CD4-positive, alpha-beta T cell (primary cell): ENCODE data around the gene NUDT3. TPM values are rescaled to one million over a fixed set of nuclear protein-coding genes. Genes with fewer than 3 reads are reported as not detected.
"Not testable (repeated sequence)": the region's sequence is repeated elsewhere in the genome, so short reads cannot be mapped to it uniquely, and the experiment has no call there.

Source experiments
- ATAC-seq: fragments of 200-7000 bp; cut with Tn5 transposase; one replicate; pipeline ENCODE4 v1.10.0; 2022; ENCODE audit warnings: mild to moderate bottlenecking; ENCODE audit not compliant: poor library complexity
- CTCF ChIA-PET: fragments of 350-600 bp; sonication (Branson Sonifier 250); formaldehyde crosslinking; loops from one replicate; lab custom pipeline; 2021; ENCODE audit warnings: antibody characterized with exemption, inconsistent platforms; lab: Charles Lee
- POLR2A ChIA-PET: fragments of 350-600 bp; sonication (Branson Sonifier 250); formaldehyde crosslinking; loops from one replicate; lab custom pipeline; 2021; ENCODE audit warnings: antibody characterized with exemption, inconsistent platforms; lab: Charles Lee
- DNase-seq, 14 experiments: peaks; one replicate each; pipeline ENCODE4 v3.0.0-alpha.2; 2013 to 2020; ENCODE audit warnings: mixed read lengths in 2 of 14
- H3K27ac ChIP-seq, 2 donors: one replicate each; pipeline versions ENCODE4 v1.5.1 to v1.7.0; 2013; ENCODE audit warnings: low read length in 2 of 2, low read depth in 1 of 2, mild to moderate bottlenecking in 1 of 2
- H3K27me3 ChIP-seq, 2 experiments: 1 replicate in 1 of 2; 2 replicates in 1 of 2; pipeline versions ENCODE4 v1.6.1 to v1.7.0; 2013; ENCODE audit warnings: low read length in 2 of 2, control low read depth in 1 of 2, mild to moderate bottlenecking in 1 of 2, moderate library complexity in 1 of 2; ENCODE audit not compliant: insufficient read depth in 2 of 2, control insufficient read depth in 1 of 2
- H3K36me3 ChIP-seq: one replicate; pipeline ENCODE4 v1.6.1; 2013; ENCODE audit warnings: low read length, control low read depth; ENCODE audit not compliant: insufficient read depth
- H3K4me1 ChIP-seq: one replicate; pipeline ENCODE4 v1.6.1; 2013; ENCODE audit warnings: low read length, control low read depth; ENCODE audit not compliant: insufficient read depth
- H3K4me3 ChIP-seq: one replicate; pipeline ENCODE4 v1.5.1; 2013; ENCODE audit warnings: mild to moderate bottlenecking, low read length, moderate library complexity
- H3K9me3 ChIP-seq, 2 experiments: 1 replicate in 1 of 2; 2 replicates in 1 of 2; pipeline versions ENCODE4 v1.6.1 to v1.7.0; 2013; ENCODE audit warnings: low read length in 2 of 2, mild to moderate bottlenecking in 2 of 2, control low read depth in 1 of 2, moderate library complexity in 1 of 2; ENCODE audit not compliant: control insufficient read depth in 1 of 2, insufficient read depth in 1 of 2
- H3K27ac Mint-ChIP-seq: one replicate; pipeline ENCODE4 v1.8.0; 2020; ENCODE audit warnings: mixed read lengths
- H3K27me3 Mint-ChIP-seq: one replicate; pipeline ENCODE4 v1.8.0; 2021; ENCODE audit warnings: mixed read lengths
- H3K36me3 Mint-ChIP-seq: one replicate; pipeline ENCODE4 v1.8.0; 2021; ENCODE audit warnings: low read depth, mixed read lengths
- H3K4me1 Mint-ChIP-seq: one replicate; pipeline ENCODE4 v1.8.0; 2021; ENCODE audit warnings: low read depth, mixed read lengths
- H3K4me3 Mint-ChIP-seq: one replicate; pipeline ENCODE4 v1.8.0; 2020; ENCODE audit warnings: mild to moderate bottlenecking, mixed read lengths
- H3K9me3 Mint-ChIP-seq: one replicate; pipeline ENCODE4 v1.8.0; 2020; ENCODE audit warnings: mixed read lengths
- intact Hi-C, 2 experiments: fragments of 100-400 bp; cut with DNase I in 1 of 2; cut with micrococcal nuclease in 1 of 2; formaldehyde crosslinking; loops; one replicate each; pipeline versions ENCODE4 v1.15.1 to v1.9.0; 2023 to 2025; cut with DNase I, micrococcal nuclease
- total RNA-seq, 174 experiments: library from RNA in 2 of 174; stranded (reverse) in 2 of 174; gene quantifications; one replicate each; pipeline ENCODE4 v1.2.3 and lab custom pipeline; 2021 to 2026
- TF ChIP-seq, protein P1 (sequence below): fragments of 200-600 bp; IDR thresholded peaks from one replicate; pipeline ENCODE4 v1.8.0; 2022; ENCODE audit warnings: antibody characterized with exemption, mild to moderate bottlenecking

NUDT3 gene
- total RNA-seq, 2 experiments from 2014 or later: 14.8 to 15.0 TPM

DNA sequence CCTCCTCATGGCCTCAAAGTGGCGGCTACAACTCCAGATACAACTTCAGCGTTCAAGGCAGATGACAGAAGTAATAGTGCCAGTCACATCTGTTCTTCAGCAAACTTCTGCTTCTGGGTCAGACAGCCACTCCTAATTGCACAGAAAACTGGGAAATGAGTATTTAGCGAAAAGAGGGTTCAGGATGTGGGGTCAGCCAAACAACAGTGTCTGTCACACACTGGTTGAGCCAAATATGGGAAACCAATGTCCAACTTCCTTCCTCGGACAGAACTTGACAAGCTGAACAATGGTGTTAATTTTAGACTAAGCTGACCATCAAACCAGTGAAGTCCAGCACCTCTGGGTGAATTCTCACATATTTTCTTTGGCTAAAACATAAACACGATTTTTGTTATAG is 22.1 kb downstream of the NUDT3 start:
- intact Hi-C loops: no loop called here
- Mint-ChIP-seq H3K27me3 (no peaks in the 10 kb centered on the region), H3K9me3 (no peaks in the 10 kb centered on the region), H3K27ac (no peak overlapping the region), H3K4me1 (peaks cover 39% of the 10 kb centered on the region), H3K36me3 (peaks cover 14% of the 10 kb centered on the region), H3K4me3 (no peak overlapping the region)
- POLR2A ChIA-PET: no interaction called here
- Histone ChIP-seq H3K9me3 (no peaks in the 10 kb centered on the region), H3K27ac (no peak overlapping the region), H3K27me3 (no peaks in the 10 kb centered on the region), H3K4me3 (no peak overlapping the region), H3K4me1 (peaks cover 6% of the 10 kb centered on the region), H3K36me3 (no peaks in the 10 kb centered on the region)
- CTCF ChIA-PET: no interaction called here
- no peak for DNase-seq
- TF ChIP-seq, protein P1, sequence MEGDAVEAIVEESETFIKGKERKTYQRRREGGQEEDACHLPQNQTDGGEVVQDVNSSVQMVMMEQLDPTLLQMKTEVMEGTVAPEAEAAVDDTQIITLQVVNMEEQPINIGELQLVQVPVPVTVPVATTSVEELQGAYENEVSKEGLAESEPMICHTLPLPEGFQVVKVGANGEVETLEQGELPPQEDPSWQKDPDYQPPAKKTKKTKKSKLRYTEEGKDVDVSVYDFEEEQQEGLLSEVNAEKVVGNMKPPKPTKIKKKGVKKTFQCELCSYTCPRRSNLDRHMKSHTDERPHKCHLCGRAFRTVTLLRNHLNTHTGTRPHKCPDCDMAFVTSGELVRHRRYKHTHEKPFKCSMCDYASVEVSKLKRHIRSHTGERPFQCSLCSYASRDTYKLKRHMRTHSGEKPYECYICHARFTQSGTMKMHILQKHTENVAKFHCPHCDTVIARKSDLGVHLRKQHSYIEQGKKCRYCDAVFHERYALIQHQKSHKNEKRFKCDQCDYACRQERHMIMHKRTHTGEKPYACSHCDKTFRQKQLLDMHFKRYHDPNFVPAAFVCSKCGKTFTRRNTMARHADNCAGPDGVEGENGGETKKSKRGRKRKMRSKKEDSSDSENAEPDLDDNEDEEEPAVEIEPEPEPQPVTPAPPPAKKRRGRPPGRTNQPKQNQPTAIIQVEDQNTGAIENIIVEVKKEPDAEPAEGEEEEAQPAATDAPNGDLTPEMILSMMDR: no peak
- no peak for ATAC-seq

DNA sequence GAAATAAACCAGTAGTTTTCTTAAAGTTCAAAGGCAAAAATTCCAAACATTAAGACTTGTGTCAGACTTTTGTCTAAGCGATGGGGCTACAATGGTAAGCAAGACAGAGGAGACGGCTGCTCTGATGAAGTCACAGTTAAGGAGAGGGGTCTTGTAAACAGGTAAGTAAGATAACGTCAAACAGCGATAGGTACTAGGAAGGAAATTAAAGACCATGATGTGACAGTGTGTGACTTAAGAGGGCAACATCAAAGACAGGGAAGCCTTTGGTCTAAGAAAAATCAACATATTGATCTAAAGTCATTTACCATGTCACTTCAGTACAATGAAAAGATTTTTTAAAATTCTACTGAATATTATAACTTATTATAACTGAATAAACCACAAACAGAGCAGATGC is 23.1 kb downstream of the NUDT3 start:
- ChIA-PET CTCF (no interaction called here), POLR2A (no interaction called here)
- TF ChIP-seq, protein P1: no peak
- Histone ChIP-seq H3K27me3 (no peaks in the 10 kb centered on the region), H3K4me1 (peaks cover 6% of the 10 kb centered on the region), H3K36me3 (no peaks in the 10 kb centered on the region), H3K9me3 (no peaks in the 10 kb centered on the region), H3K4me3 (no peak overlapping the region), H3K27ac (no peak overlapping the region)
- intact Hi-C loops: no loop called here
- Mint-ChIP-seq H3K9me3 (no peaks in the 10 kb centered on the region), H3K4me3 (no peak overlapping the region), H3K27ac (no peak overlapping the region), H3K27me3 (no peaks in the 10 kb centered on the region), H3K4me1 (peaks cover 41% of the 10 kb centered on the region), H3K36me3 (peaks cover 14% of the 10 kb centered on the region)
- ATAC-seq (peak; percentile 24), DNase-seq (no peak)

DNA sequence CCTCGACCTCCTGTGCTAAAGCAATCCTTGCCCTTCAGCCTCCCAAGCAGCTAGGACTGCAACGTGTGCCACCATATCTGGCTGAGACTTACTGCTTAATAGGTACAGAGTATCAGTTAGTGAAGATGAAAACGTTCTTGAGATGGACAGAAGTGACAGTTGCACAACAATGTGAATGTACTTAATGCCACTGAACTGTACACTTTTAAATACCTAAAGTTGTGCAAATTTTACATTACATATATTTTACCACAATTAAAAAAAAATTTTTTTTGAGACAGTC is 25.9 kb downstream of the NUDT3 start:
- TF ChIP-seq, protein P1: no peak

DNA sequence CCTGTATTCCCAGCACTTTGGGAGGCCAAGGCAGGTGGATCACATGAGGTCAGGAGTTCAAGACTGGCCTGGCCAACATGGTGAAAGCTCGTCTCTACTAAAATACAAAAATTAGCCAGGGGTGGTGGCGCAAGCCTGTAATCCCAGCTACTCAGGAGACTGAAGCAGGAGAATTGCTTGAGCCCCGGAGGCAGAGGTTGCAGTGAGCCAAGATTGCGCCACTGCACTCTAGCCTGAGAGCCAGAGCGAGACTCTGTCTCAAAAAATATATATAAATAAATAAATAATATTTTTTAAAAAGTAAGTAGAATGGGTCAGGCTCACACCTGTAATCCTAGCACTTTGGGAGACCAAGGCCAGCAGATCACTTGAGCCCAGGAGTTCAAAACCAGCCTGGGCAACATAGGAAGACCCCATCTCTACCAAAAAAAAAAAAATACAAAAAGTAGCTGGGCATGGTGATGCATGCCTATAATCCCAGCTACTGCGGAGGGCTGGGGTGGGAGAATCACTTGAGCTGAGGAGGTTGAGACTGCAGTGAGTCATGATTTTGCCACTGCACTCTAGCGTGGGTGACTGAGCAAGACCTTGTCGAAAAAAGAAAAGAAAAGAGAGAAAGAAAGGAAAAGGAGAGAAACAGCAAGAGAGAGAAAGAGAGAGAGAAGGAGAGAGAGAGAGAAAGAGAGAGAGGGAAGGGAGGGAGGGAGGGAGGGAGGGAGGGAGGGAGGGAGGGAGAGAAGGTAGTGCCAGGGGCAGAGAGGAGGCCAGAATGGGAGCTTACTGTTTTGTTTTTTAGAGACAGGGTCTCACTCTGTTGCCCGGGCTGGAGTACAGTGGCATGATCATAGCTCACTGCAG is 26.5 kb downstream of the NUDT3 start:
- H3K9me3 Mint-ChIP-seq, H3K27me3 Mint-ChIP-seq, H3K27me3 ChIP-seq, H3K27ac Mint-ChIP-seq, H3K9me3 ChIP-seq, H3K36me3 ChIP-seq, intact Hi-C loops, H3K4me3 ChIP-seq, ATAC-seq, H3K4me3 Mint-ChIP-seq, H3K4me1 ChIP-seq, DNase-seq, H3K27ac ChIP-seq: not testable (repeated sequence)
- peaks cover 14% of the 10 kb centered on the region for H3K36me3 Mint-ChIP-seq
- POLR2A ChIA-PET: interaction anchor here (0.7 kb wide), 1 partner anchor 14 kb away, joined by 3 read pairs; no protein-coding TSS in a partner anchor
- CTCF ChIA-PET: interaction anchor here (0.6 kb wide), 1 partner anchor 15 kb away, joined by 4 read pairs; no protein-coding TSS in a partner anchor
- peaks cover 61% of the 10 kb centered on the region for H3K4me1 Mint-ChIP-seq

More for the DNA sequence above, 25.9 kb downstream of the NUDT3 start:
- POLR2A ChIA-PET: no interaction called here
- CTCF ChIA-PET: interaction anchor here (0.6 kb wide), 1 partner anchor 15 kb away, joined by 4 read pairs; no protein-coding TSS in a partner anchor
- Mint-ChIP-seq H3K27me3 (no peaks in the 10 kb centered on the region), H3K4me3 (no peak overlapping the region), H3K4me1 (peaks cover 61% of the 10 kb centered on the region), H3K9me3 (no peaks in the 10 kb centered on the region), H3K27ac (no peak overlapping the region), H3K36me3 (peaks cover 14% of the 10 kb centered on the region)
- Histone ChIP-seq H3K4me3 (no peak overlapping the region), H3K4me1 (peaks cover 6% of the 10 kb centered on the region), H3K36me3 (no peaks in the 10 kb centered on the region), H3K9me3 (no peaks in the 10 kb centered on the region), H3K27ac (no peak overlapping the region), H3K27me3 (no peaks in the 10 kb centered on the region)
- ATAC-seq (no peak), DNase-seq (no peak)
- intact Hi-C loops: no loop called here

DNA sequence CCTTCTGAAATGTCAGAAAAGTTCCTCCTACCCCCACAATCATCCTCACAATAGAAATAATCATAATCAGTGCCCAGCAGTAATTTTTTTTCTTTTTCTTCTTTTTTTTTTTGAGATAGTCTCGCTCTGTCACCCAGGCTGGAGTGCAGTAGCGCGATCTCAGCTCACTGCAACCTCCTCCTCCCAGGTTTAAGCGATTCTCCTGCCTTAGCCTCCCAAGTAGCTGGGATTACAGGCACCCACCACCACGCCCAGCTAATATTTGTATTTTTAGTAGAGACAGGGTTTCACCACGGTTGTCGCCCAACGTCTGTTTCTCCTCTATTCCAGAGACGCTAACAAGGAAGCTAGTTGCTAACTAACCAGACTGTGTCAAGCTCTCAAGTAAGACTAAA is 28.8 kb downstream of the NUDT3 start:
- peaks cover 57% of the 10 kb centered on the region for H3K4me1 Mint-ChIP-seq
- H3K4me3 ChIP-seq, H3K4me1 ChIP-seq, intact Hi-C loops, H3K27ac Mint-ChIP-seq, H3K9me3 Mint-ChIP-seq, H3K27ac ChIP-seq, H3K9me3 ChIP-seq, H3K36me3 ChIP-seq, DNase-seq, H3K27me3 ChIP-seq, H3K4me3 Mint-ChIP-seq, H3K36me3 Mint-ChIP-seq, ATAC-seq, H3K27me3 Mint-ChIP-seq: not testable (repeated sequence)
- CTCF ChIA-PET: interaction anchor here (1.6 kb wide), 1 partner anchor 168 kb away, joined by 4 read pairs; no protein-coding TSS in a partner anchor
- POLR2A ChIA-PET: interaction anchor here (0.7 kb wide), 1 partner anchor 140 kb away, joined by 3 read pairs; no protein-coding TSS in a partner anchor
